GM18951 (cell line): Measurements from ENCODE around the gene PADI1.

Experiments
- POLR2A ChIP-seq: IDR thresholded peaks from 4 replicates; pipeline ENCODE4 v1.6.1; 2011; ENCODE audit warnings: mild to moderate bottlenecking; ENCODE audit not compliant: insufficient read length, insufficient read depth; ENCODE audit errors: extremely low read depth
- in situ Hi-C: fragments of 300-500 bp; cut with MboI; formaldehyde crosslinking; loops from one replicate; pipeline ENCODE4 v1.12.0; 2022; ENCODE audit warnings: low sequenced_read_pairs, mixed read lengths, inconsistent platforms; ENCODE audit not compliant: unreplicated experiment

The PADI1 gene

GRCh38 chr1:17209430-17209829, 4.5 kb downstream of the PADI1 start:
- in situ Hi-C loops, result no loop called here
- TF ChIP-seq POLR2A, result no peak

GRCh38 chr1:17210176-17210575, 5.2 kb downstream of the PADI1 start:
- in situ Hi-C loops, result no loop called here
- no peak for TF ChIP-seq POLR2A

- in situ Hi-C loops, result no loop called here
- TF ChIP-seq POLR2A, result no peak
Measured at GRCh38 chr1:17211377-17211776, 6.4 kb downstream of the PADI1 start.

- no peak for TF ChIP-seq POLR2A
- in situ Hi-C loops, result no loop called here
Measured at GRCh38 chr1:17212009-17212408, 7.1 kb downstream of the PADI1 start.

- in situ Hi-C loops, result no loop called here
- no peak for TF ChIP-seq POLR2A
Measured at GRCh38 chr1:17212487-17213121, 7.7 kb downstream of the PADI1 start.

GRCh38 chr1:17213148-17213781, 8.3 kb downstream of the PADI1 start:
- TF ChIP-seq POLR2A, result no peak
- in situ Hi-C loops, result no loop called here

GRCh38 chr1:17213782-17214148, 8.8 kb downstream of the PADI1 start:
- in situ Hi-C loops, result no loop called here
- no peak for TF ChIP-seq POLR2A

GRCh38 chr1:17214876-17215544, 10.1 kb downstream of the PADI1 start:
- in situ Hi-C loops, result no loop called here
- no peak for TF ChIP-seq POLR2A

GRCh38 chr1:17215545-17215890, 10.6 kb downstream of the PADI1 start:
- TF ChIP-seq POLR2A, result no peak
- in situ Hi-C loops, result no loop called here

GRCh38 chr1:17216078-17216477, 11.2 kb downstream of the PADI1 start:
- no peak for TF ChIP-seq POLR2A
- in situ Hi-C loops, result no loop called here

GRCh38 chr1:17217607-17218006, 12.7 kb downstream of the PADI1 start:
- in situ Hi-C loops, result no loop called here
- TF ChIP-seq POLR2A, result no peak

- no peak for TF ChIP-seq POLR2A
- in situ Hi-C loops, result no loop called here
Measured at GRCh38 chr1:17218939-17219338, 14.0 kb downstream of the PADI1 start.

- in situ Hi-C loops, result no loop called here
- no peak for TF ChIP-seq POLR2A
Measured at GRCh38 chr1:17220287-17220686, 15.4 kb downstream of the PADI1 start.

- in situ Hi-C loops, result no loop called here
- no peak for TF ChIP-seq POLR2A
Measured at GRCh38 chr1:17222557-17222956, 17.6 kb downstream of the PADI1 start.

GRCh38 chr1:17224434-17224833, 19.5 kb downstream of the PADI1 start:
- no peak for TF ChIP-seq POLR2A
- in situ Hi-C loops, result no loop called here

GRCh38 chr1:17225140-17225539, 20.2 kb downstream of the PADI1 start:
- in situ Hi-C loops, result no loop called here
- TF ChIP-seq POLR2A, result no peak
